ENCODE data around the gene OXER1. TPM values are rescaled to one million over a fixed set of nuclear protein-coding genes. Genes with fewer than 3 reads are reported as not detected.
A peak's percentile ranks its signal among the peaks of the same experiment; 100 is the strongest.

Gene OXER1
- total and polyA plus RNA-seq, 2 of the 13 experiments (the other 11 are each of a cell fraction or from before 2014, with no cell fraction given) = 8.0 to 9.0 TPM

DNA sequence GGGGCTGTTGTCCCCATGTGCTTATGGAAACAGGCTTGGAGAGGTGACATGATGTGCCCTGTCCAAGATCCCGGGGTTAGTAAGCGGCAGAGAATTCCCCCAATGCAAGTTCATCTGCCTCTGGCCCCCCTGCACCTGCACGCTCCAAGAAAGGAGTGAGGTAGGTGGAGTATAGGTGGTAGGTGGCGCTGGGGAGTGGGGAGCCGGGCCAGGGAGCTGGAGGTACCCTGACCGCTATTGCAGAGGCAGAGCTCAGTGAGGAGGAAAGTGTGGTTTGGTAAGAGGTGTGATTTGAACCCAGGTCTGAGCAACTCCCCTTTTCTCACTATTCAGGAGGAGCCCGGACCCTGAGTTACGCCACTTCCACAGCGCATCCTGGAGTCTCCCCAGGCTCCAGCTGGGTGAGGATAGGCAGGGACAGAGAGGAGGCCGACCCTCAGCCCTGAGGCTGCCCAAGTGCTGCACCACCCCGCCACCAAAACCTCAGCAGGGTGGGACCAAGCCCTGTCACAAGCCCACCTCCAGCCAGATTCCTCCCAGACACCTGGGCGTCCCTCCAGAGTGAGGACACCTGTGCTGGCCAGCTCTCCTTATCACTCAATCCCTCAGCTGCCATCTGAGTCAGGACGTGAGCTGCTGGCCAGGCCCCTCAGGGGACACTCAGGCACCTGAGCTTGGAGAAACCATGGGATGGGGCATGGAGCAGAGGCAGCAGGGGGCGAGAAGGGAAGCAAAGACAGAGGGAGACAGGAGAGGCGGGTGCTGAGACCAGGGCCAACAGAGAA lies 22.8 kb upstream of the OXER1 start (continued):
- TF ChIP-seq, protein P1, sequence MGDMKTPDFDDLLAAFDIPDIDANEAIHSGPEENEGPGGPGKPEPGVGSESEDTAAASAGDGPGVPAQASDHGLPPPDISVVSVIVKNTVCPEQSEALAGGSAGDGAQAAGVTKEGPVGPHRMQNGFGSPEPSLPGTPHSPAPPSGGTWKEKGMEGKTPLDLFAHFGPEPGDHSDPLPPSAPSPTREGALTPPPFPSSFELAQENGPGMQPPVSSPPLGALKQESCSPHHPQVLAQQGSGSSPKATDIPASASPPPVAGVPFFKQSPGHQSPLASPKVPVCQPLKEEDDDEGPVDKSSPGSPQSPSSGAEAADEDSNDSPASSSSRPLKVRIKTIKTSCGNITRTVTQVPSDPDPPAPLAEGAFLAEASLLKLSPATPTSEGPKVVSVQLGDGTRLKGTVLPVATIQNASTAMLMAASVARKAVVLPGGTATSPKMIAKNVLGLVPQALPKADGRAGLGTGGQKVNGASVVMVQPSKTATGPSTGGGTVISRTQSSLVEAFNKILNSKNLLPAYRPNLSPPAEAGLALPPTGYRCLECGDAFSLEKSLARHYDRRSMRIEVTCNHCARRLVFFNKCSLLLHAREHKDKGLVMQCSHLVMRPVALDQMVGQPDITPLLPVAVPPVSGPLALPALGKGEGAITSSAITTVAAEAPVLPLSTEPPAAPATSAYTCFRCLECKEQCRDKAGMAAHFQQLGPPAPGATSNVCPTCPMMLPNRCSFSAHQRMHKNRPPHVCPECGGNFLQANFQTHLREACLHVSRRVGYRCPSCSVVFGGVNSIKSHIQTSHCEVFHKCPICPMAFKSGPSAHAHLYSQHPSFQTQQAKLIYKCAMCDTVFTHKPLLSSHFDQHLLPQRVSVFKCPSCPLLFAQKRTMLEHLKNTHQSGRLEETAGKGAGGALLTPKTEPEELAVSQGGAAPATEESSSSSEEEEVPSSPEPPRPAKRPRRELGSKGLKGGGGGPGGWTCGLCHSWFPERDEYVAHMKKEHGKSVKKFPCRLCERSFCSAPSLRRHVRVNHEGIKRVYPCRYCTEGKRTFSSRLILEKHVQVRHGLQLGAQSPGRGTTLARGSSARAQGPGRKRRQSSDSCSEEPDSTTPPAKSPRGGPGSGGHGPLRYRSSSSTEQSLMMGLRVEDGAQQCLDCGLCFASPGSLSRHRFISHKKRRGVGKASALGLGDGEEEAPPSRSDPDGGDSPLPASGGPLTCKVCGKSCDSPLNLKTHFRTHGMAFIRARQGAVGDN (CRISPR knock-in tag; IDR thresholded peaks at IDR 0.05) = peak; percentile 15; the same call in 1 of the 2 replicates
- TF ChIP-seq, protein P2, sequence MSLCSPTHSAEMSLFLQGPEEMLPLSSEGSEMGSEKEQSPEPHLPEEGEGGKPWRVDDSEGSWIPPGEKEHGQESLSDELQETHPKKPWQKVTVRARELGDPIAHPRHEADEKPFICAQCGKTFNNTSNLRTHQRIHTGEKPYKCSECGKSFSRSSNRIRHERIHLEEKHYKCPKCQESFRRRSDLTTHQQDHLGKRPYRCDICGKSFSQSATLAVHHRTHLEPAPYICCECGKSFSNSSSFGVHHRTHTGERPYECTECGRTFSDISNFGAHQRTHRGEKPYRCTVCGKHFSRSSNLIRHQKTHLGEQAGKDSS (CRISPR knock-in tag; IDR thresholded peaks at IDR 0.05; ENCODE audit: borderline replicate concordance, low read depth) = no peak
- TF ChIP-seq ZIK1 (CRISPR knock-in tag; IDR thresholded peaks at IDR 0.05; ENCODE audit: borderline replicate concordance, low read depth) (0 out of 2 replicates have a peak, but pooled peaks have one; percentile 38), ZNF317 (CRISPR knock-in tag; IDR thresholded peaks at IDR 0.05) (no peak), ZNF230 (CRISPR knock-in tag; IDR thresholded peaks at IDR 0.05) (no peak), ZNF160 (CRISPR knock-in tag; IDR thresholded peaks at IDR 0.05) (0 out of 2 replicates have a peak, but pooled peaks have one; percentile 14), ZFP90 (CRISPR knock-in tag; IDR thresholded peaks at IDR 0.05; ENCODE audit: borderline replicate concordance) (0 out of 2 replicates have a peak, but pooled peaks have one; percentile 9), SOX5 (CRISPR knock-in tag; IDR thresholded peaks at IDR 0.05; ENCODE audit: borderline replicate concordance) (no peak)
- TF ChIP-seq, protein P3, sequence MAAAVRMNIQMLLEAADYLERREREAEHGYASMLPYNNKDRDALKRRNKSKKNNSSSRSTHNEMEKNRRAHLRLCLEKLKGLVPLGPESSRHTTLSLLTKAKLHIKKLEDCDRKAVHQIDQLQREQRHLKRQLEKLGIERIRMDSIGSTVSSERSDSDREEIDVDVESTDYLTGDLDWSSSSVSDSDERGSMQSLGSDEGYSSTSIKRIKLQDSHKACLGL (CRISPR knock-in tag; IDR thresholded peaks at IDR 0.05) = 0 out of 2 replicates have a peak, but pooled peaks have one; percentile 29
- TF ChIP-seq, protein P4, sequence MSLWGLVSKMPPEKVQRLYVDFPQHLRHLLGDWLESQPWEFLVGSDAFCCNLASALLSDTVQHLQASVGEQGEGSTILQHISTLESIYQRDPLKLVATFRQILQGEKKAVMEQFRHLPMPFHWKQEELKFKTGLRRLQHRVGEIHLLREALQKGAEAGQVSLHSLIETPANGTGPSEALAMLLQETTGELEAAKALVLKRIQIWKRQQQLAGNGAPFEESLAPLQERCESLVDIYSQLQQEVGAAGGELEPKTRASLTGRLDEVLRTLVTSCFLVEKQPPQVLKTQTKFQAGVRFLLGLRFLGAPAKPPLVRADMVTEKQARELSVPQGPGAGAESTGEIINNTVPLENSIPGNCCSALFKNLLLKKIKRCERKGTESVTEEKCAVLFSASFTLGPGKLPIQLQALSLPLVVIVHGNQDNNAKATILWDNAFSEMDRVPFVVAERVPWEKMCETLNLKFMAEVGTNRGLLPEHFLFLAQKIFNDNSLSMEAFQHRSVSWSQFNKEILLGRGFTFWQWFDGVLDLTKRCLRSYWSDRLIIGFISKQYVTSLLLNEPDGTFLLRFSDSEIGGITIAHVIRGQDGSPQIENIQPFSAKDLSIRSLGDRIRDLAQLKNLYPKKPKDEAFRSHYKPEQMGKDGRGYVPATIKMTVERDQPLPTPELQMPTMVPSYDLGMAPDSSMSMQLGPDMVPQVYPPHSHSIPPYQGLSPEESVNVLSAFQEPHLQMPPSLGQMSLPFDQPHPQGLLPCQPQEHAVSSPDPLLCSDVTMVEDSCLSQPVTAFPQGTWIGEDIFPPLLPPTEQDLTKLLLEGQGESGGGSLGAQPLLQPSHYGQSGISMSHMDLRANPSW (CRISPR knock-in tag; IDR thresholded peaks at IDR 0.05; ENCODE audit: borderline replicate concordance) = no peak
- TF ChIP-seq, protein P5, sequence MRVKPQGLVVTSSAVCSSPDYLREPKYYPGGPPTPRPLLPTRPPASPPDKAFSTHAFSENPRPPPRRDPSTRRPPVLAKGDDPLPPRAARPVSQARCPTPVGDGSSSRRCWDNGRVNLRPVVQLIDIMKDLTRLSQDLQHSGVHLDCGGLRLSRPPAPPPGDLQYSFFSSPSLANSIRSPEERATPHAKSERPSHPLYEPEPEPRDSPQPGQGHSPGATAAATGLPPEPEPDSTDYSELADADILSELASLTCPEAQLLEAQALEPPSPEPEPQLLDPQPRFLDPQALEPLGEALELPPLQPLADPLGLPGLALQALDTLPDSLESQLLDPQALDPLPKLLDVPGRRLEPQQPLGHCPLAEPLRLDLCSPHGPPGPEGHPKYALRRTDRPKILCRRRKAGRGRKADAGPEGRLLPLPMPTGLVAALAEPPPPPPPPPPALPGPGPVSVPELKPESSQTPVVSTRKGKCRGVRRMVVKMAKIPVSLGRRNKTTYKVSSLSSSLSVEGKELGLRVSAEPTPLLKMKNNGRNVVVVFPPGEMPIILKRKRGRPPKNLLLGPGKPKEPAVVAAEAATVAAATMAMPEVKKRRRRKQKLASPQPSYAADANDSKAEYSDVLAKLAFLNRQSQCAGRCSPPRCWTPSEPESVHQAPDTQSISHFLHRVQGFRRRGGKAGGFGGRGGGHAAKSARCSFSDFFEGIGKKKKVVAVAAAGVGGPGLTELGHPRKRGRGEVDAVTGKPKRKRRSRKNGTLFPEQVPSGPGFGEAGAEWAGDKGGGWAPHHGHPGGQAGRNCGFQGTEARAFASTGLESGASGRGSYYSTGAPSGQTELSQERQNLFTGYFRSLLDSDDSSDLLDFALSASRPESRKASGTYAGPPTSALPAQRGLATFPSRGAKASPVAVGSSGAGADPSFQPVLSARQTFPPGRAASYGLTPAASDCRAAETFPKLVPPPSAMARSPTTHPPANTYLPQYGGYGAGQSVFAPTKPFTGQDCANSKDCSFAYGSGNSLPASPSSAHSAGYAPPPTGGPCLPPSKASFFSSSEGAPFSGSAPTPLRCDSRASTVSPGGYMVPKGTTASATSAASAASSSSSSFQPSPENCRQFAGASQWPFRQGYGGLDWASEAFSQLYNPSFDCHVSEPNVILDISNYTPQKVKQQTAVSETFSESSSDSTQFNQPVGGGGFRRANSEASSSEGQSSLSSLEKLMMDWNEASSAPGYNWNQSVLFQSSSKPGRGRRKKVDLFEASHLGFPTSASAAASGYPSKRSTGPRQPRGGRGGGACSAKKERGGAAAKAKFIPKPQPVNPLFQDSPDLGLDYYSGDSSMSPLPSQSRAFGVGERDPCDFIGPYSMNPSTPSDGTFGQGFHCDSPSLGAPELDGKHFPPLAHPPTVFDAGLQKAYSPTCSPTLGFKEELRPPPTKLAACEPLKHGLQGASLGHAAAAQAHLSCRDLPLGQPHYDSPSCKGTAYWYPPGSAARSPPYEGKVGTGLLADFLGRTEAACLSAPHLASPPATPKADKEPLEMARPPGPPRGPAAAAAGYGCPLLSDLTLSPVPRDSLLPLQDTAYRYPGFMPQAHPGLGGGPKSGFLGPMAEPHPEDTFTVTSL (CRISPR knock-in tag; IDR thresholded peaks at IDR 0.05; ENCODE audit: borderline replicate concordance) = no peak
